Activated CD4-positive, alpha-beta memory T cell treated with anti-CD3 and anti-CD28 coated beads, Interleukin-2, amount 10 ng/mL, durations not matched to agents 7 days and 5 days (primary cell): ENCODE results near the gene CCDC27. TPM values are rescaled to one million over a fixed set of nuclear protein-coding genes. Genes with fewer than 3 reads are reported as not detected.
A peak's percentile ranks its signal among the peaks of the same experiment; 100 is the strongest.

Source experiments
- CTCF ChIA-PET: fragments of 350-600 bp; sonication (Branson Sonifier 250); formaldehyde crosslinking; loops from one replicate; lab custom pipeline; 2021; ENCODE audit warnings: antibody characterized with exemption, inconsistent platforms; lab: Charles Lee
- POLR2A ChIA-PET: fragments of 350-600 bp; sonication (Branson Sonifier 250); formaldehyde crosslinking; loops from one replicate; lab custom pipeline; 2021; ENCODE audit warnings: antibody characterized with exemption; lab: Charles Lee
- DNase-seq: peaks from one replicate; pipeline ENCODE4 v3.0.0-alpha.2; 2020
- H3K27ac Mint-ChIP-seq: one replicate; pipeline ENCODE4 v1.8.0; 2021; ENCODE audit warnings: mild to moderate bottlenecking, mixed read lengths
- H3K27me3 Mint-ChIP-seq: one replicate; pipeline ENCODE4 v1.8.0; 2021; ENCODE audit warnings: mixed read lengths
- H3K36me3 Mint-ChIP-seq: one replicate; pipeline ENCODE4 v1.8.0; 2021; ENCODE audit warnings: low read depth, mixed read lengths
- H3K4me1 Mint-ChIP-seq: one replicate; pipeline ENCODE4 v1.8.0; 2021; ENCODE audit warnings: mixed read lengths
- H3K4me3 Mint-ChIP-seq: one replicate; pipeline ENCODE4 v1.8.0; 2021; ENCODE audit warnings: mild to moderate bottlenecking, mixed read lengths
- H3K9me3 Mint-ChIP-seq: one replicate; pipeline ENCODE4 v1.8.0; 2021; ENCODE audit warnings: mixed read lengths
- total RNA-seq, 2 experiments: library from RNA; stranded (reverse); gene quantifications; one replicate each; pipeline ENCODE4 v1.2.3, GENCODE V29; 2021

Gene CCDC27
- total RNA-seq, 2 experiments from 2014 or later: not detected

DNA sequence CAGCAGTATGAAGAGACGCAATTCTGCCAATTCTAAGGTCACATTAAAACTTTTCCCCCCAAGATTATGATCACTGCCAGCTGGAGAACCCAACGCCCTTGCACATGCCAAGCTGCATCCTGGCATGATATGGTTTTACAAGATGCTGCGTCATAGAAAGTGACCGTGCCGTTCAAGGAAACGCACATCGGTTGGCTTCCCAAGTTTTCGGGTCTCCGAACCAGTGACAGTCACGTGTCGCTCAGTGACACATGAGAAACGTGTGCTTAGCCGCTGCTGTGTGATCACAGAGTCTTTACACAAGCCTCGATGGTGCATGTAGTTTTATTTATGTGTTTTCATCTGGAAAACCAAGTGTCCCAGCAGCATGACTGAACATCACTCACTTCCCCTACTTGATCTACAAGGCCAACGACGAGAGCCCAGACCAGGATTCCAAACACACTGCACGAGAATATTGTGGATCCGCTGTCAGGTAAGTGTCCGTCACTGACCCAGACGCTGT is 27.7 kb downstream of the CCDC27 start:
- Mint-ChIP-seq H3K9me3 (no peaks in the 10 kb centered on the region), H3K4me1 (peaks cover 3% of the 10 kb centered on the region), H3K27me3 (no peaks in the 10 kb centered on the region), H3K4me3 (no peak overlapping the region), H3K27ac (no peak overlapping the region), H3K36me3 (peaks cover 32% of the 10 kb centered on the region)
- ChIA-PET CTCF (no interaction called here), POLR2A (no interaction called here)
- no peak for DNase-seq

DNA sequence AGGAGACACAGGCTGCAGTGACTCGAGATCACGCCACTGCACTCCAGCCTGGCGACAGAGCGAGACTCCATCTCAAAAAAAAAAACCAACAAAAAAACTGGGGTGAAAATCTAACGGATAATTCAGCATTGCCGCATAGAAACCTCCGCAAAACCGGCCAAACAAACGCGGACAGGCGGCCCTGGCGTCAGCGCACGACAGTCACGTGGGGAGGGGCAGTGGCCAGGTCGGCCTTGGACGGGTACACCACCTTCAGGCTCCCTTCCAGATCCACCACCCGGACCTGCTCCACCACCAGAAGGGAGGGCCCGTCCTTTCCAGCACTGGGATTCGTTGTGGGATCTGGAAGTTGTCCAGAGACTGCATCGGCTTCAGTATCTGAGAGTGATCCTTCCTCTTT is 28.7 kb downstream of the CCDC27 start:
- CTCF ChIA-PET: no interaction called here
- no peak overlapping the region for H3K27ac Mint-ChIP-seq
- no peaks in the 10 kb centered on the region for H3K9me3 Mint-ChIP-seq
- POLR2A ChIA-PET: no interaction called here
- peaks cover under 1% of the 10 kb centered on the region for H3K4me1 Mint-ChIP-seq
- peaks cover 38% of the 10 kb centered on the region for H3K36me3 Mint-ChIP-seq
- H3K4me3 Mint-ChIP-seq: no peak overlapping the region
- DNase-seq: no peak
- H3K27me3 Mint-ChIP-seq: no peaks in the 10 kb centered on the region

DNA sequence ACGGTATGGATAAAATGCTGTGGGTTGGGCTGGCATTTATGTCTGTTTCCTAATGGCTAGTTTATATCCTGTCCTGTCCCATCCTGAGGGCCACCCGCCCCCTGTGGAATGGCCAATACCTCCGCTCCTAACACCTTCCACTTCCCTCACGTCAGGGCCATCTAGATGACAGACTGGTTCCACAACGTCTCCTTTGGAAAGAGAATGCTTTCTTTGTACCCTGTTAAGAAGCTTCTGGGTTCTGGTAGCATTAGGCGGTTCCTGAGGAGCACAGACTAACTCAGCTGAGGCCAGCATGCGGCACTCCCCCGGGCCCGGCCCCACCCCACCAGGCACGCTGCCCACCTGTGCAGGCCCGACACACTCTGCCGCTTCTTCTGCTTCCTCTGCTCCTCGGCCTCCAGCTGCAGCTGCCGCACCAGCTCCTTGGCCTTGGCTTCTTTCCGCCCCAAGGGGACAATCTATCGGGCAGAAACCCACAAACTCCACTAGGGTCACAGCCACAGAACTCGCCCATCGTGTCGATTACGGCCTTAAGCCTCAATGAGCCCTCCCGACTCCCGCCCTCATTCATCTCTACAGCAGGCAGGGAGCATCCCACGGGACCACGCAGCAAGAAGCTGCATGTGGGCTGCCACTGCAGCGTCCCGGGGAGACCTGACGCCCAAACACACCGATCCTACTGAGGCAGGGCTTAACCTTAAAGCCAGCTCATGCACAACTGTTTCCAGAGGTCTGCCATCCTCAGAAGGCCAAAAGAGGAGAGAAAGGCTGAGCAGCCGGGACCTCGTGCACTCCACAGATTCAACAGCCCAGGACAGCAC is 31.6 kb downstream of the CCDC27 start:
- no peaks in the 10 kb centered on the region for H3K9me3 Mint-ChIP-seq
- peaks cover 49% of the 10 kb centered on the region for H3K36me3 Mint-ChIP-seq
- no peak overlapping the region for H3K4me3 Mint-ChIP-seq
- no peaks in the 10 kb centered on the region for H3K27me3 Mint-ChIP-seq
- DNase-seq: no peak
- H3K27ac Mint-ChIP-seq: no peak overlapping the region
- ChIA-PET POLR2A (no interaction called here), CTCF (no interaction called here)
- peaks cover 19% of the 10 kb centered on the region for H3K4me1 Mint-ChIP-seq

DNA sequence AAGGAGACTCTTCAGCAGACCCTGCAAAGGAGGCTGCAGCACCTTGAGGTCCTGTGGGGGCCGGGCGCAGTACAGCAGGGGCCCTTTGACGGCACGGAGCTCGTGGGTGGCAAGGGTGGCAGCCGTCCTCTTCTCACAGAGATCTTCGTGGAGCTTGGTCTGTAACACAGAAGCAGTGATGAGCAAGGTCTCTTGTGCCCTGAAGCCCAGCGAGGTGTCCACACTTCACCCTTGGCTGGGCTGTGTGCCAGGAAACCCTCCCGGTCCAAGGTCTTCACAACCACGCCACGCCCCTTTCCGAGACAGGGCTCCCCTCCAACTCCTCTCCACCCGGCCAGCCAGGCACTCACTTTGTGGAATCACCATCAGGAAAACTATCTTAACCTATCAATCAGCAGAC is 32.8 kb downstream of the CCDC27 start:
- POLR2A ChIA-PET: interaction anchor here (0.7 kb wide), 1 partner anchor 11 kb away, joined by 3 read pairs; the partner anchor contains the start of gene LRRC47
- CTCF ChIA-PET: interaction anchor here (2.0 kb wide), 1 partner anchor 11 kb away, joined by 6 read pairs; the partner anchor contains the start of gene LRRC47
- Mint-ChIP-seq H3K27me3 (no peaks in the 10 kb centered on the region), H3K4me3 (no peak overlapping the region), H3K9me3 (no peaks in the 10 kb centered on the region), H3K36me3 (peaks cover 42% of the 10 kb centered on the region), H3K4me1 (peaks cover 22% of the 10 kb centered on the region), H3K27ac (no peak overlapping the region)
- DNase-seq: no peak

DNA sequence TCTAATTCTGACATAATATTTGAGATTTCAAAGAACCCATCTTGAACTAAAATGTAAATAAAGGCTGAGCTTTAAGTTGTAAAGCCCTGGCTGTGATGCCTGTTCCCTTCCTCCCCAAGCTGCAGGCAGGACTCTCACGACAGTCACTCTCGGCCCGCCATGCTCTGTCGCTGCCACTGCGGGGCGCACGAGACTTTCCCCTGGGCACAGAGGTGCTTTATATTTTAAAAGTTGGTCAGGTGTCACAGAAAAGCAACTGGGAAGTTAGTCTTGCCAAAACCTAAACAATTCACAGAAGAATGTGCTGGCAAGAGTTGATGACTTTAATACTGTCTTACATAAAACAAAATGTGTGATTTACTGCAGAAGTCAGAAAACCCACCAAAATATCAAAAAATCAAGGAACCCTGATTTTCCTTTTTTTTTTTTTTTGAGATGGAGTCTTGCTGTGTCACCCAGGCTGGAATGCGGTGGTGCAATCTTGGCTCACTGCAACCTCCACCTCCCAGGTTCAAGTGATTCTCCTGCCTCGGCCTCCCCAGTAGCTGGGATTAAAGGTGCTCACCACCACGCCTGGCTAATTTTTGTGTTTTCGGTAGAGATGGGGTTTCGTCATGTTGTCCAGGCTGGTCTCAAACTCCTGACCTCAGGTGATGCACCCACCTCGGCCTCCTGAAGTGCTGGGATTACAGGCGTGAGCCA is 33.4 kb downstream of the CCDC27 start:
- Mint-ChIP-seq H3K27ac (no peak overlapping the region), H3K27me3 (no peaks in the 10 kb centered on the region), H3K4me1 (peaks cover 22% of the 10 kb centered on the region), H3K36me3 (peaks cover 37% of the 10 kb centered on the region), H3K4me3 (no peak overlapping the region), H3K9me3 (no peaks in the 10 kb centered on the region)
- DNase-seq: no peak
- ChIA-PET POLR2A (interaction anchor here (0.7 kb wide), 1 partner anchor 10 kb away, joined by 3 read pairs; the partner anchor contains the start of gene LRRC47), CTCF (interaction anchor here (2.0 kb wide), 1 partner anchor 11 kb away, joined by 6 read pairs; the partner anchor contains the start of gene LRRC47)

DNA sequence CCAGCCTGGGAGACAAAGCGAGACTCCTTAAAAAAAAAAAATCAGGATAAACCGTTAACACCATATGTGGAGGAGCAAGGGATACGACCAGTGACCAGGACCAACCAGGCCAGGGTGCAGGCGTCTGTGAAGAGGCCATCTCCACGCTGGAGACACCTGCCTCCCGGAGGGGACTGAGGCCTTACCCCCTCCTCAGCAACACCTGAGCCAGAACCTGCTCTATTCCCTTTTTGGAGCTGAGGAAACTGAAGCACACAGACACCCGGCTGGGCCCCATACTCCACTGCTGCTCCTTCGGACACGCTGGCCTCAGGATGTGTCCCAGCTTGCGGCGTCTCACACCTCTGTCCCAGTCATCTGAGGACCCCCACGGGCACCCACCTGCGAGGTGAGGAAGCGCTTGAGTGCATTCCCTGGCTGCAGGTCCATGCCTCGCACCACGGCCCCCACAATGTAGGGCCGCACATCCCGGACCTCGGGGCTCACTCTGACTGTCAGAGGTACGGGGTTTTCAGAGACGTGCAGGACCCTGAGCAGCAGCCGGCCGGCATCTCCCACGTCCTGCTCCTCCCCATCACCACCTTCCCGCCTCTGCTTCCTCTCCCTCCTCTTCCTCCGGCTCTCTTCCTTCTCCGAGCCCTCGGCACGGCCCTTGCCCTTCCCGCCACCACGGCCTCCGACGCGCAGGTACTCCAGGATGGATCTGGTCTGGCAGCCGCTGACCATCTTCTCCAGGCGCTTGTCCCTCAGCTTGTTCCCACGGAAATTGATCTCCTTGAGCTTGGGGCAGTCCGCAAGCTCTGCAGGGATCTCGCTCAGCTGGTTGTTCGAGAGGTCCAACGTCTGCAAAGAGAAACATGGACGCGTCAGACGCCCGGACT is 34.5 kb downstream of the CCDC27 start:
- CTCF ChIA-PET: interaction anchor here (0.6 to 2.0 kb wide), 7 partner anchors 8 to 161 kb away, joined by 3 to 7 read pairs (median 3); partner anchors contain the start of genes LRRC47 and WRAP73
- peak overlapping the region; percentile 66 for H3K27ac Mint-ChIP-seq

DNA sequence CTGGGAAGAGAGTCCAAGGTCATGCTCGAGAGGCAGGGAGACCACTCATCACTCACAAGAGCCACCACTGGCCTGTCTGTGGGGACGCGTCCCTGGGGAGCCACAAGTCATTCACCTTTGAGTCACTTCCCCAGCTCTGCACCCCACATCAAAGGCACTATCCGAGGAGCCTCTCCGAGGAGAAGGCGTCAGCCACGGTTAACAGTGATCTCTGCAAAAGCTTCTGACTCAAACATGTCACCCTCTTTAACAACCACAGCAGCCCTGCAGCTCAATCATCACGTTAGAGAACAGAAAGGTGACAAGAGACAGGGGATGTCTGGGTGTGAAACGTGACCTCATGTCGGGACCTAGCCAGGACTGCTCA is 35.1 kb downstream of the CCDC27 start:
- CTCF ChIA-PET: interaction anchor here (0.6 to 1.1 kb wide), 6 partner anchors 9 to 161 kb away, joined by 3 to 7 read pairs (median 3); partner anchors contain the start of genes LRRC47 and WRAP73
- peaks cover 31% of the 10 kb centered on the region for H3K36me3 Mint-ChIP-seq
- DNase-seq: peak; percentile 72

More for the DNA sequence above, 34.5 kb downstream of the CCDC27 start:
- Mint-ChIP-seq H3K36me3 (peaks cover 30% of the 10 kb centered on the region), H3K9me3 (no peaks in the 10 kb centered on the region), H3K4me1 (peaks cover 22% of the 10 kb centered on the region), H3K27me3 (no peaks in the 10 kb centered on the region), H3K4me3 (no peak overlapping the region)
- no peak for DNase-seq
- POLR2A ChIA-PET: interaction anchor here (0.7 to 2.3 kb wide), 4 partner anchors 8 to 16 kb away, joined by 3 to 15 read pairs (median 4); partner anchors contain the start of gene LRRC47

DNA sequence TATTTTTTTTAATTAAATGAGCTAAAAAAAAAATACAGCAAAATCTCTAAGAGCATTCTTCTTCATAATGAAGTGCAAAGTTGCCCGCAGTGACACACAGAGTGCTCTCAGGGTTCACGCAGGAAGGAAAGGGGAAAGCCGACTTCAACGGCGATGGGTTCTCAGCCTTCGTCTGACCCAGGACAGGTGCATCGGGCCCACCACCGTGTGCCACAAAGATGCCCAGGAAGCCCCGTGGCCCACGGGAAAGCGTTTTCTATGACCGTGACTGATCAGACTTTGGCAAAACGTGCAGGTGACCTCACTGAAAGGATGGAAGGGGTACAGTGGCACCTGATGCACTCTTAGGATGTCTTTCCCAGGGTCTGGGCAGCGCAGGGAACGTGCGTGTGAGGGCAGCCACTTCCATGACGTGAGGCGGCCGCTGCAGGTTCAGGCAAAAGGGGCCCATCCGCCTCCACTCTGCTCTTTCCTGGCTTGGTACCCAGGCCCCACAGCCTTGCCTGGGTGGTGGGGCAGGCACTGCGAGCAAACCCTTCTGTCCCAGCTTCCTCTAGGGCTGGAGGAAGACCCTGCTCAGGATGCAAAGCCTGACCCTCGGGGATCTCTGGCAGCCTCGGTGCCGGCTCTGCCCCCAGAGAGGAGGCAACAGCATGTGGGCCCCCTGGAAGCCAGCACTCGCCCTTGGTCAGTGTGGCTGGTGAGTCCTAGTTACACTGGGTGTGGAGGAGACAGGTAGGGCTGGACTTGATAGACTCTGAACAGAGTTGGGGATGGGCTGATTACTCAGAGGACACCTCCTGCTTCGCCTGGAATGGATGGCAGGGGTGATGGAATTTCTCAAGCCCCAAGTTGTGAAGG is 35.7 kb downstream of the CCDC27 start:
- Mint-ChIP-seq H3K27me3 (no peaks in the 10 kb centered on the region), H3K9me3 (no peaks in the 10 kb centered on the region), H3K4me1 (peaks cover 29% of the 10 kb centered on the region), H3K27ac (peak overlapping the region; percentile 66), H3K4me3 (no peak overlapping the region), H3K36me3 (peaks cover 33% of the 10 kb centered on the region)
- ChIA-PET POLR2A (interaction anchor here (0.7 to 2.3 kb wide), 4 partner anchors 8 to 18 kb away, joined by 3 to 15 read pairs (median 4); partner anchors contain the start of gene LRRC47), CTCF (interaction anchor here (1.1 kb wide), 4 partner anchors 9 to 14 kb away, joined by 3 to 7 read pairs (median 4); partner anchors contain the start of gene LRRC47)
- DNase-seq: no peak

More for the DNA sequence above, 35.1 kb downstream of the CCDC27 start:
- POLR2A ChIA-PET: interaction anchor here (0.7 to 2.3 kb wide), 4 partner anchors 9 to 17 kb away, joined by 3 to 15 read pairs (median 4); partner anchors contain the start of gene LRRC47
- no peak overlapping the region for H3K4me3 Mint-ChIP-seq
- no peaks in the 10 kb centered on the region for H3K9me3 Mint-ChIP-seq
- peaks cover 23% of the 10 kb centered on the region for H3K4me1 Mint-ChIP-seq
- H3K27ac Mint-ChIP-seq: peak overlapping the region; percentile 66
- no peaks in the 10 kb centered on the region for H3K27me3 Mint-ChIP-seq

DNA sequence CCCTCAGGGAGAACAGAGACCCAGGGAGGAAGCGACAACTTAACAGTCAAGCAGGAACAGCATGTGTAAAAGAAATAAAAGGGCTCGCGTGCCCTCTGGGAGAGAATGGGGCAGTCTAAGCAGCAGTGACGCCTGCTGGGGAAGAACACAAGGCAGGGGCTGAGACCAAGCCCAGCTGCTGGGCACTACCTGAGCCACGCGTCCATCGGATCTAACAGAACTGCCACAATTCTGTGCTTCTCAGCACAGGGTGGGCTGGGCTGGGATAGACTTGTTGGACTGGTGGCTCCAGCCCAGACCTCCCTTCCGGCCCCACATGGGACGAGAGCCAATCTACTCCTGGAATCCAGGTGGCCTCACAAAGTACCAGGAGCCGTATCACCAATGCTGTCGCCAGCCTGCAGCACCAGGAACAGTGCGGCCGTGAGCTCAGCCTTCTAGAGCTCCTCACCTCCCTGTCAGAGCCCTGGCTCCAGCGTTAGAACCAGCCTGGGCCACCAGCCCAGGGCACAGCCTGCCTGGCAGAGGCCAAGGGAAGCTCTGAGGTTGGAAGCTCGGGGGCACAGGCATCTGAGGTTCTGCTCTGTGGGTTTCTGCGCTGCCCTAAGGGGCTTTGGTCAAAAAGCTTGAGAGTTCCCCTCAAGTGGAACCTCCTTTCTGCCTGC is 36.6 kb downstream of the CCDC27 start:
- Mint-ChIP-seq H3K36me3 (peaks cover 33% of the 10 kb centered on the region), H3K9me3 (no peaks in the 10 kb centered on the region), H3K27me3 (no peaks in the 10 kb centered on the region), H3K27ac (no peak overlapping the region), H3K4me3 (no peak overlapping the region), H3K4me1 (peaks cover 38% of the 10 kb centered on the region)
- POLR2A ChIA-PET: no interaction called here
- no peak for DNase-seq
- CTCF ChIA-PET: no interaction called here

DNA sequence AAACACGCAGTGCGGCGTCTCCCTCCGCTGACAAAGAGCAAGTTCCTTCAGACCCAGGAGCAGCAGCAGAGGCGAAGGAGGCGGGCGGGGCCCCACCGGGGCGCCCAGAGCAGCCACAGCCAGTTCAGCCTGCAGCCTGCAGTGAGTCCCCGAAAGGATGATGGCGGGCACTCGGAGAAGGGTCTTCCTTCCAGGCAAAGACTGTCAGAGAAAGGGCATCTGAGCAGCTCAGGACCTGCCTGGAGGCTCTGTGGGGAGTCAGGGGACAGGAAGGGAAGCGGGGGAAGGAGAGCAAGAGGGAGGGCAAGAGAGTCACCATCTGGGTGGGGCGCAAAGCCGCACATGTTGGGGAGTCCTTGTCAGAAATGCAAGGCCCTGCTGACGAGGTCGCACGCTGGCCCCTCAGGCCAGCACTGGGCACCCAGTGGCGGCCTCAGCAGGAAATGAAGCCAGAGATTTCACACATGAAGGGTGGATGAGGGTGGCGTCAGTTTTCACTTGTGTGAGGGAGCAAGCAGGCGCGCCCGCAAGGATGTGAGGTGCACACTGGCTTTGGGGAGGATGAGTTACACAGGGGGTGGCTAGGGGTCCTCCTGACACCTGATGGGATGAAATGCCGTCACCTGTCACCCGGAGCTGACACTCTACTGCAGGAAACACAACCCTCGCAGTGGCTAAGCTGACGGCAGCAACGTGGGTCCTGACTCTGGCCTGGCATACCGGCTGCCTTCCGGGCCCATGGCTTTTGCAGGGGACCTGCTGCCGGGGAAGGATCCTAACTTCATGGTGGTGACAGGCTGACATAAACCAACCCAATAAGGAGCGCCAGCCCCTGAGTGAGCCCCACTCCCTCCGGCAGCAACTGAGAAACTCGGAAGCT is 37.4 kb downstream of the CCDC27 start:
- peaks cover 46% of the 10 kb centered on the region for H3K4me1 Mint-ChIP-seq
- no peaks in the 10 kb centered on the region for H3K27me3 Mint-ChIP-seq
- no peaks in the 10 kb centered on the region for H3K9me3 Mint-ChIP-seq
- ChIA-PET POLR2A (no interaction called here), CTCF (interaction anchor here (0.5 kb wide), 1 partner anchor 40 kb away, joined by 3 read pairs; no protein-coding TSS in a partner anchor)
- DNase-seq: no peak
- H3K36me3 Mint-ChIP-seq: peaks cover 26% of the 10 kb centered on the region
- no peak overlapping the region for H3K4me3 Mint-ChIP-seq
- no peak overlapping the region for H3K27ac Mint-ChIP-seq
